ENCODE results near the gene HEPH.

- no peak for TF ChIP-seq CTCF (IDR thresholded peaks at IDR 0.05; ENCODE audit: low read depth, low read length)
- no peak for TF ChIP-seq EZH2phosphoT487 (IDR thresholded peaks at IDR 0.05; ENCODE audit: low read depth)
These were observed 1.7 kb upstream of the HEPH start for GRCh38 chrX:66162331-66162822.
